GM18520 (cell line): ENCODE results near the gene RNF4.
A peak's percentile ranks its signal among the peaks of the same experiment; 100 is the strongest.
"Not testable (repeated sequence)": the region's sequence is repeated elsewhere in the genome, so short reads cannot be mapped to it uniquely, and the experiment has no call there.

Source experiments
- ATAC-seq: cut with Tn5 transposase; IDR thresholded peaks from one replicate; pipeline ENCODE4 v1.9.1; 2021; ENCODE audit not compliant: unreplicated experiment

Gene RNF4

DNA sequence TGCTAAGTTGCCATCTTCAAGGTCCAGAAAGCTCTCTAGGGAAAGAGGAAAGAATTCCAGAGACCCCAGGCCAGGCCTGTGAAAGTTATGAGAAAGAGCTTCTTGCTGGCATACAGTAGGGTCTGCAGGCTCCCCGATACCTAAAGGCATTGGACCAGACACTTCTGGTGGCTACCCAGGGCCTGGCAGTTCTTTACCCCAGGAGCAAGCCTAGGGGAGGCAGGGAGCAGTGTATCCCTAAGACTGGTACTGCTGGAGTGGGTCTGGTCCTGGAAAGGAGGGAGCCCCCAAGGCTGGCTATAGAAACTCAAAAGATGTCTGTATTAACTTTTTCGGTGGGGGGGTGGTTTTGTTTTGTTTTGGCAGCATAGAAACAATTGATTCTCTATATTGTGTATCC, 47.7 kb downstream of the RNF4 start:
- ATAC-seq = no peak

DNA sequence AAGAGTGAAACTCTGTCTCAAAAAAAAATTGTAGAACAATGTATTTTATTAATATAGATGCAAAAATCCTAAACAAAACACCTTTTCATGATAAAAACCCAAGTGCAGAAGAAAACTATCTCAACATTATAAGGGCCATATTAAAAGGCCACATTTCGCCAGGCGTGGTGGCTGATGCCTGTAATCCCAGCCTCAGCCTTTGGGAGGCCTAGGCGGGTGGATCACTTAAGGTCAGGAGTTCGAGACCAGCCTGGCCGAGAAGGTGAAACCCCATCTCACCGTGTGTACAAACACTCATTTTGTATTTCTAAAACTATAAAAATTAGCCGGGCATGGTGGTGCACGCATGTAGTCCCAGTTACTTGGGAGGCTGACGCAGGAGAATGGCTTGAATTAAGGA, 57.7 kb downstream of the RNF4 start:
- ATAC-seq = no peak

DNA sequence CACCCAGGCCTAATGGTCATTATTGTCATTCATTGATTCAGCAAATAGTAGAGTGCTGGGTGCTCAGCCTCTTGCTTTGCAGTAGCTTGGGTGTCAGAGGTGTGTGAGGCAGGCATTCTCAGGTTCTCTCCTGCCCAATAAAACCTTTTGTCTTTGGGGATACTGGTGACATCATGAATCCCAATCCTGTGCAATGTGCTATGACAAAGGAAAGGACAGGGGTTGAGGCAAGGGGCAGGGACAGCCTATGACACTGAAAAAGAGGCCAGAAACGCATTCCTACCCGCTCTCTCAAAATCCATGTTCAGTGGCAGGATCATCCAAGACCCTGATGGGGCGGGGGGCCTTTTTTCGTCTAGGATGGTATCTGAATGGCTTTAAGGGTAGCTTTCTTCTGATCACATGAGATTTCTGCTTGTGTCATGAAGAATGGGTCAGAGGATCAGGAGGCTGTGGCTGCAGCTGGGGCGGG, 66.0 kb downstream of the RNF4 start:
- ATAC-seq = no peak

DNA sequence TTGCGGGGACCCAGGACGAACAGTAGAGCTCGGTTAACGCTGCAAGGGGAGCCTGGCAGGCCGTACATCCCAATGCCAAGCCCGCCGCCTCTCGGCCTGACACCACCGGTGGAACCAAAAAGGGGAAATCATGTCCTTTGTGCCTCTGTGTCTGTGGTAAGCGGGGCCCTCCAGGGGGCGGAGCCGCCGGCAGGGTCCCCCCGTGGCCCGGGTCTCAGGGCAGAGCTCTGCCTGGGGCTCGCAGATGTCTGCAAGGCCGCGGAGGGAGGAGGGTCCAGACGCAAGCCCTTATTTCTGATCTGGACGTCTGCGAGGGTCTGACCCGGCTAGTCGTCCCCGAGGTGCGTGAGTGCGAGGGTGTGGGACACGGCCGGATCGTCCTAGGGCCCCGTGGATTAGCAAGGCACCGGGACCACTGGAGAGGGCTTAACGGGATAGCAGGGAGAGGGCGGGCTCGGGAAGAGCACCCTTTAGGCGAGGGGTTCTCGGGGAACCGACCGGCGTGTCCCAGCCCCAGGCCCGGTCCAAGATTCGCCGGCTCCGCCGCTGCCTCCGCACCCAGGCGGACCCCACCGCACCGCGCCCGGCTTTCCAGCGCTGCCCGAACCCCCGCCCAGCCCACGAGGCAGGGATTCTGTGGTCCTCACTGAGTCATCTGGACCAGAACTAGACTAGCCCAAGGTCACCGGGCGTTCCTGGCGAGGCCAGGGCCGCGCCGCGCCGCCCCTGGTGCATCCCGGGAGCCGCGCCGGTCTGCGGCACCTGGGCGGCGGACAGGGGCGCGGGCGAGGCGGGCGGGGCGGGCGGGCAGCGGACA, 66.7 kb downstream of the RNF4 start:
- no peak for ATAC-seq

DNA sequence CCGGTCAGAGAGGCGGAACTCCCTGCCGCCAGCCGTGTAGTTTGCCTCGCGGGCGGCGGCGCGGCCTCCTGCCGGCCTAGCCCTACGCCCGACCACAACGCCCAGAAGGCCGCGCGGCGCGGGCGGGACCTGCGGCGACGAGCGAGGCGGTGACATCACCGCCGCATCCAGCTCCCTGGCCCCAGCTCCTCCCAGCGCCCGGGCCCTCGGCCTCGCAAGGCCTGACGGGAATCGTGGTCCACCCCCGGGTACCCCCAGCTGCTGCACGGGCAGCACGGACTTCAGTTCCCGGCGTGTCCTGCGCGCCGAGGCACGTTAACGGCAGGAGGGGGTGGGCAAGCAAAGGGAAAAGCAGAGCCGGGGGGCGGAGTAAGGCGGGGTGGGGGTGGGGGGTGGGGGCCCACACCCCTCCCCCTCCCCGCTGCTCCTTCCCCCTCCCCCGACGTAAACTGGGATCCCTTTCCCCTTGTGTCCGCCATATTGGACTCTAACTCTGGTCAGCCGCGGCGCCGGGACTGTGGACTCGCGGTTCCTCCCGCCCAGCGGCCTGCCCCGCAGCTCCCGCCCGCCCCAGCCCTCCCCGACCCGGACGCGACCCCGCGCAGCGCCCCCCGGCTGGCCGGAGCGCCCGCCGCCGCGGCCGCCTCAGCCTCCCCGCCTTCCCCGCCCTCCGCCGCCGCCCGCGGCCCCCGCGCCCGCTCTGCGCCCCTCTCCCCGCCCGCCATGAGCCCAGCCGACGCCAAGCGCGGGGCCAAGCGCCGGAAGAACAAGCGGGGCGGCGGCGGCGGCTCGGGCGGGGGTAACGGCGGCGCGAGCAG, 67.5 kb downstream of the RNF4 start, which contains the start of gene FAM193A:
Gene FAM193A, plus strand, starts transcription at position 455 of the 818 bp plus-strand sequence. Its CDS starts 269 bp downstream, at position 724.
- peak; percentile 91 for ATAC-seq

DNA sequence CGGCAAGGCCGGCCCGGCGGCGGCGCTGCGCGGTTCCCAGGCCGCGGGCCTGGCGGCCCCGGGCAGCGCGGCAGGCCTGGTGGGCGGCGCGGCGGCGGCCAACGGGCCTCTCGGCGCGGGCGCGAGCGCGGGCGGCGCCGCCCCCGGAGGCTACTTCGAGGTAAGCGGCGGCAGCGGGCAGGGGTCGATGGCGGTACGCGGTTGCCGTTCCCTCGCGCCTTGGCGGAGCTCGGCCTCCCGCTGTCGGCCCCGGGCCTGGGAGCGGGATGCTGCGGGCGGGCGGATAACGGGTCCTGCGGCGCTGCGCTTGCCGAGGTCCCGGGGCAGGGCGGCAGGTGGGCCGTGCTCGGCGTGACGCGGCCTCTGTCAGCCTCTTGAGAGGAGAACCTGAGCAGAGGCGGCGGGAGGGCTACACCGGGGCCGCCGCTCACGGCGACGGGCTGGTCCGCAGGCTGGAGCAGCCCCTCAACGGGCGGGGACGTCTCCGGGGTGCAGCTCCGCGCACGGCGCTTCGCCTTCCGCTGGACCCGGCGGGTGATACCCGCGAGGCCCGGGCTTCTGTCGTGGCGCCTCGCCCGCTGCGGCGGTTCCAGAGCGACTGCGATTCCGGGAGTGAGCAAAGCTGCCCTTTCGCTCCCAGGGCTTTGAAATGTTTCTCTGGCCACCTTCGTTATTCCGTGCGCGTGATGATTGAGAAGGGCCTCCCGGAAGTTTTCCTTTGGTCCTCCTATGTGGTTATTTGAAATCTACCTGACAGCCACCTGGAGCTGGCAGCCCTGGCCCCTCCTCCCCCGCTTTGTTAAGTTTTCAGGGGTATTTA, 68.3 kb downstream of the RNF4 start:
- no peak for ATAC-seq

DNA sequence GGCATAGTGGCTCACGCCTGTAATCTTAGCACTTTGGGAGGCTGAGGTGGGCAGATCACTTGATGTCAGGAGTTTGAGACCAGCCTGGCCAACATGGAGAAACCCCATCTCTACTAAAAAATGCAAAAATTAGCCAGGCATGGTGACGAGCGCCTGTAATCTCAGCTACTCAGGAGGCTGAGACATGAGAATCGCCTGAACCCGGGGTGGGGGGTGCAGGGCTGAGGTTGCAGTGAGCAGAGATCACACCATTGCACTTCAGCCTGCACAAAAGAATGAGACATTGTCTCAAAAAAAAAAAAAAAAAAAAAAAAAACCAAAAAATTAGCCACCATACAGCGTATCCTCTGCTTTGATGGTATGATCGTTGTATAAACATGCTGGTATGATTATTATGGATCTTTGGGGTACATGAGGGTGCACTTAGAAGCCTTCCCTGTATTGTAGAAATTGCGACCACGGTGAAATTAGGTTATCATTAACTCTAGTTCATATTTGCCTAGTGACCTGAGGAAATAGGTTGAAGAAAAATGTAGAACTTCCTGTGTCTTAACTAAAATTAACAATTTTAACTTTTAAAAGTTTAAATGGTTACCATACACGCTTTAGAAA, 74.8 kb downstream of the RNF4 start:
- not testable (repeated sequence) for ATAC-seq

DNA sequence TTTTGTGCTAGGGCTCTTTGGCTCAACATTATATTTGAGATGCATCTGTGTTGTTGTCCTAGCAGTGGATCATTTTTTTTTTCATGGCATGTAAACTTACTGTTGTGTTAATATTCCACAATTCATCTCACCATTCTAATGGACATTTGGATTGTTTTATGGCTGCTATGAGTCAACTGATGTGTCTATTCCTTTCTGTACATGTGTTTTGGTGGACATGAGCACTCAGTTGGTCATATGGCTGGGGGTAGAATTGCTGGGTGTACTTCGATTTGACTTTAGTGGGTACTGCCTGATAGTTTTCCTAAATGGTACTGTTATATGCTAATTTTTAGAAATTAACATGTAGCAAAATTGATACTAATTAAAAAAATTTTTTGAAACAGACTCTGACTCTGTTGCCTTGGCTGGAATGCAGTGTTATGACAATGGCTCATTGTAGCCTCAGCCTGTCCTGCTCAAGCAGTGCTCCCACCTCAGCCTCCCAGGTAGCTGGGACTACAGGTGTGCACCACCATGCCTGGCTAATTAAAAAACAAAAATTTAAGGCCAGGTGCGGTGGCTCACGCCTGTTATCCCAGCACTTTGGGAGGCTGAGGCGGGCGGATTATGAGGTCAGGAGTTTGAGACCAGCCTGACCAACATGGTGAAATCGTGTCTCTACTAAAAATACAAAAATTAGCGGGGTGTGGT, 76.6 kb downstream of the RNF4 start:
- ATAC-seq = no peak

DNA sequence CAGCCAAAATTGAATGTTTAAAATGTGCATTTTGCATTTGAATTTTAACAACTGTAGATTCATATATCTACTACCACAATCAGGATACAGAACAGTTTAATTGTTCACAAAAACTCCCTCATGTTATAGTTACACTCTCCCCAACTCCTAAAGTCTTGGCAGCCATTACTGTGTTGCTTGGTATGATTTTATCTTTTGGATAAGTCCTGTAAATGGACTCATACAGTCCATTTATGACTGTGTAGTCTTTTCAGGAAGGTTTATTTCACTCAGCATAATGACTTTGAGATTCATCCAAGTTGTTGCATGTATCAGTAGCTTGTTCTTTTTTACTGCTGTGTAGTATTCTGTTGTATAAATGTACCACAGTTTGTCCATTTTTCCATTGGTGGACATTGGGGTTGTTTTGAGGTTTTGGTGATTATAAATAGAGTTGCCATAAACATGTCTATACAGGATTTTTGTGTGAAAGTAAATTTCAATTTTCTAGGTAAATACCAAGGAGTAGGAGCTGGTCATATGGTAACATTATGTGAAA, 77.4 kb downstream of the RNF4 start:
- no peak for ATAC-seq

DNA sequence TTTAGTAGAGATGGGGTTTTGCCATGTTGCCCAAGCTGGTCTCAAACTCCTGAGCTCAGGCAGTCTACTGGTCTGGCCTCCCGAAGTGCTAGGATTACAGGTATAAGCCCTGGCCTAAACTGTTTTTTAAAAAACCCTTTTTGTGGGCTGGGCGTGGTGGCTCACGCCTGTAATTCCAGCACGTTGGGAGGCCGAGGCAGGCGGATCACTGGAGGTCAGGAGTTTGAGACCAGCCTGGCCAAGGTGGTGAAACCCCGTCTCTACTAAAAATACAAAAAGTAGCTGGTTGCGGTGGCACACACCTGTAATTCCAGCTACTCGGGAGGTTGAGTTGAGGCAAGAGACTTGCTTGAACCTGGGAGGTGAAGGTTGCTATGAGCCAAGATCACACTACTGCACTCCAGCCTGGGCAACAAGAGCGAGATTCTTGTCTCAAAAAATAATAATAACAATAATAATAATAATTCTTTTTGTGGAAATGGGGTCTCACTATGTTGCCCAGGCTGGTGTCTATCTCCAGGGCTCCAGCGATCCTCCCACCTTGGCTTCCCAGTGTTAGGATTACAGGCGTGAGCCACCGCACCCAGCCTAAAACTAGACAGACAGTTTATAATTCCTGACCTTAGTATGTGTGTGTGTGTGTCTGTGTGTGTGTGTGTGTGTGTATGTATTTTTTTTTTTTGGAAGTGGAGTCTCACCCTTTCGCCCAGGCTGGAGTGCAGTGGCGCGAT, 78.2 kb downstream of the RNF4 start:
- ATAC-seq = not testable (repeated sequence)

DNA sequence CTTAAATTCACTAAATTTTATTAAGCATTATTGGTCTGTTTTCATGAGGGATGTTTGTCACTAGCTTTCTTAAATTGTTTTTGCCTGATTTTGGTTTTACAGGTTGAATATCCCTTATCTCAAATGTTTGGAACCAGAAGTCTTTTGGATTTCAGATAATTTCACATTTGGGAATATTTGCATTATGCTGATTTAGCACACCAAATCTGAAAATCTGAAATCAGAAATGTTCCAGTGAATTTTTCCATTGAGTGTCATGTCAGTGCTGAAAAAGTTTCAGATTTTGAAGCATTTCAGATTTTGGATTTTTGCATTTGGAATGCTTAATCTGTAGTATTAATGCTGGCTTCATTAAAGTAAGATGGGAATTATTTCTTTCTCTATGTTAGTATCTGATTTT, 82.2 kb downstream of the RNF4 start:
- ATAC-seq = no peak

DNA sequence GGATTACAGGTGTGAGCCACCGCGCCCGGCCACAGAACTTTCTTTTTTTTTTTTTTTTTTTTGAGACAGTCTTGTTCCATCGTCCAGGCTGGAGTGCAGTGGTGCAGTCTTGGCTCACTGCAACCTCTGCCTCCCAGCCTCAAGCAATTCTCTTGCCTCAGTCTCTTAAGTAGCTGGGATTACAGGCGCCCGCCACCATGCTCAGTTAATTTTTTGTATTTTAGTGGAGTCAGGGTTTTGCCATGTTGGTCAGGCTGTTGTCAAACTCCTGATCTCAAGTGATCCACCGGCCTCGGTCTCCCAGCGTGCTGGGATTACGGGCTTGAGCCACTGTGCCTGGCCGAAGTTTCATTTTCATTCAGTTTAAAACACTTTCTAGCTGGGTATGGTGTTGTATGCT, 83.9 kb downstream of the RNF4 start:
- no peak for ATAC-seq

DNA sequence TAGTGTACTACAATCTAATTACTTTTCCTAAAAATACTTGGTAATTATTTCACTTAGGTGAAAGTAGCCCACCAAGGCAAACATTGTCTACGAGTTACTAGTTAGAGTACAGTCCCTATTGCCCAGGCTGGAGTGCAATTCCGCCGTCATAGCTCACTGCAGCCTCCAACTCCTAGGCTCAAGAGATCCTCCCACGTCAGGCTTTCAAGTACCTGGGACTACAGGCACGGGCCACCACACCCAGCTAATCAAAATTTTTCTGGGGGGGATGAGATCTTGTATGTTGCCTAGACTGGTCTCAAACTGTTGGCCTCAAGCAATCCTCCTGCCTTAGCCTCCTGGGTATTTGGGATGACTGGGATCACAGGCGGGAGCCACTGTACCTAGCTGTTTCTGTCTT, 89.4 kb downstream of the RNF4 start:
- ATAC-seq = no peak

DNA sequence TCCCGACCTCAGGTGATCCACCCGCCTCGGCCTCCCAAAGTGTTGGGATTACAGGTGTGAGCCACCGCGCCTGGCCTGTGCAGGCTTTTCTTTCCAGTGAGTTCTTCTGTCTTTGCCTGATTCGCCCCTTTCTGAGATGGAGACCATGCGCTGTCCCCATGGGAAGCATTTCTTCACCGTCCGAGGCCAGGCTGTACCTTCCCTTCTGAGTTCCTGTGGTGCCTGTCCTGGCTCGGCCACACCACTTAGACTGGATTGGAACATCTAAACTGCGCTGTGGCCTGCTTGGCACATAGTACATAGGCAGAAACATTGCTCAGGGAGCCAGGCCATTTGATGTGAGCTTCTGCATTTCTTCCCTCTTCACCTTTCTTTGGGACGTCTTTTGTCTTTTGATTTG, 91.3 kb downstream of the RNF4 start:
- ATAC-seq = no peak
